GM21423 (cell line): Measurements from ENCODE around the gene VAV2.

Experiments
- ATAC-seq: cut with Tn5 transposase; IDR thresholded peaks from one replicate; pipeline ENCODE4 v1.9.1; 2021; ENCODE audit warnings: mild to moderate bottlenecking, moderate library complexity; ENCODE audit not compliant: unreplicated experiment

The VAV2 gene

GRCh38 chr9:133810556-133811195 lies 181.4 kb downstream of the VAV2 start:
- no peak for ATAC-seq

- ATAC-seq, result no peak
Observed at GRCh38 chr9:133809335-133809734, 182.8 kb downstream of the VAV2 start.

GRCh38 chr9:133807818-133808217 lies 184.3 kb downstream of the VAV2 start:
- ATAC-seq, result no peak

GRCh38 chr9:133807037-133807436 lies 185.1 kb downstream of the VAV2 start:
- ATAC-seq, result no peak

- ATAC-seq, result no peak
Observed at GRCh38 chr9:133806623-133807010, 185.5 kb downstream of the VAV2 start.

- ATAC-seq, result no peak
Observed at GRCh38 chr9:133805876-133806622, 186.1 kb downstream of the VAV2 start.

GRCh38 chr9:133804199-133804598 lies 187.9 kb downstream of the VAV2 start:
- ATAC-seq, result no peak

- no peak for ATAC-seq
Observed at GRCh38 chr9:133803745-133804144, 188.4 kb downstream of the VAV2 start.

GRCh38 chr9:133803028-133803585 lies 189.0 kb downstream of the VAV2 start:
- no peak for ATAC-seq

GRCh38 chr9:133801739-133802138 lies 190.4 kb downstream of the VAV2 start:
- ATAC-seq, result no peak

GRCh38 chr9:133800266-133800665 lies 191.9 kb downstream of the VAV2 start:
- ATAC-seq, result no peak

- no peak for ATAC-seq
Observed at GRCh38 chr9:133799716-133800115, 192.4 kb downstream of the VAV2 start.

- no peak for ATAC-seq
Observed at GRCh38 chr9:133799106-133799505, 193.0 kb downstream of the VAV2 start.

- no peak for ATAC-seq
Observed at GRCh38 chr9:133798160-133798559, 194.0 kb downstream of the VAV2 start.

GRCh38 chr9:133797406-133798105 lies 194.6 kb downstream of the VAV2 start:
- no peak for ATAC-seq

GRCh38 chr9:133796562-133796961 lies 195.6 kb downstream of the VAV2 start:
- ATAC-seq, result no peak

GRCh38 chr9:133795049-133795448 lies 197.1 kb downstream of the VAV2 start:
- ATAC-seq, result no peak

GRCh38 chr9:133794016-133794760 lies 197.9 kb downstream of the VAV2 start:
- no peak for ATAC-seq

- ATAC-seq, result no peak
Observed at GRCh38 chr9:133793471-133793870, 198.7 kb downstream of the VAV2 start.

GRCh38 chr9:133792721-133793470 lies 199.2 kb downstream of the VAV2 start:
- peak; percentile 58 for ATAC-seq
